ENCODE results near the gene CYP27C1. TPM values are rescaled to one million over a fixed set of nuclear protein-coding genes. Genes with fewer than 3 reads are reported as not detected.
"Not testable (repeated sequence)": the region's sequence is repeated elsewhere in the genome, so short reads cannot be mapped to it uniquely, and the experiment has no call there.

CYP27C1 gene
- total and polyA plus RNA-seq, 2 donors (not counting 1 experiment from before 2014, with no cell fraction given) = 0.07 TPM; not detected in 1

GRCh38 chr2:127226132-127226519 is 6.0 kb upstream of the CYP27C1 start:
- DNase-seq (ENCODE audit: low read depth in 2 of 2) = no peak
- Histone ChIP-seq H2AFZ (ENCODE audit: low read length) (no peak overlapping the region), H3K79me2 (ENCODE audit: control insufficient read depth, insufficient read depth, low read length) (no peaks in the 10 kb centered on the region), H3K27ac (ENCODE audit: insufficient read depth, low read length) (no peak overlapping the region), H4K20me1 (ENCODE audit: control insufficient read depth, extremely low read depth, insufficient read depth, low read length) (no peaks in the 10 kb centered on the region), H3K27me3 (ENCODE audit: control insufficient read depth, insufficient read depth, low read length) (peaks cover 16% of the 10 kb centered on the region), H3K36me3 (ENCODE audit: control insufficient read depth, insufficient read depth, low read length) (no peaks in the 10 kb centered on the region), H3K4me3 (replicated peaks in 1 of 4; ENCODE audit: control extremely low read depth in 1 of 4, insufficient read depth in 1 of 4, low read depth in 3 of 4, low read length in 4 of 4) (peak overlapping the region in 3 of 4 experiments; percentile 6 to 30 (median 10)), H3K4me1 (ENCODE audit: control insufficient read depth, extremely low read depth, insufficient read depth, low read length) (peaks cover 4% of the 10 kb centered on the region), H3K4me2 (ENCODE audit: extremely low read depth, insufficient read depth, low read length) (peak overlapping the region; percentile 58), H3K9ac (ENCODE audit: insufficient read depth, low read length) (no peak overlapping the region), H3K9me3 (ENCODE audit: control insufficient read depth, insufficient read depth, low read depth, low read length) (no peaks in the 10 kb centered on the region)
- TF ChIP-seq CTCF (conservative IDR thresholded peaks at IDR 0.05 in 1 of 2, IDR thresholded peaks at IDR 0.05 in 1 of 2; ENCODE audit: low read depth in 1 of 2, low read length in 2 of 2) = no peak

GRCh38 chr2:127225186-127225960 is 5.3 kb upstream of the CYP27C1 start:
- Histone ChIP-seq H2AFZ (ENCODE audit: low read length) (no peak overlapping the region), H3K4me3 (replicated peaks in 1 of 4; ENCODE audit: control extremely low read depth in 1 of 4, insufficient read depth in 1 of 4, low read depth in 3 of 4, low read length in 4 of 4) (no peak overlapping the region), H3K4me2 (ENCODE audit: extremely low read depth, insufficient read depth, low read length) (no peak overlapping the region)

GRCh38 chr2:127224135-127224534 is 4.0 kb upstream of the CYP27C1 start:
- not testable (repeated sequence) for H3K4me1 ChIP-seq (ENCODE audit: control insufficient read depth, extremely low read depth, insufficient read depth, low read length); H3K79me2 ChIP-seq (ENCODE audit: control insufficient read depth, insufficient read depth, low read length); DNase-seq (ENCODE audit: low read depth in 2 of 2); H3K27ac ChIP-seq (ENCODE audit: insufficient read depth, low read length); H3K4me3 ChIP-seq (replicated peaks in 1 of 4; ENCODE audit: control extremely low read depth in 1 of 4, insufficient read depth in 1 of 4, low read depth in 3 of 4, low read length in 4 of 4); H4K20me1 ChIP-seq (ENCODE audit: control insufficient read depth, extremely low read depth, insufficient read depth, low read length); H3K36me3 ChIP-seq (ENCODE audit: control insufficient read depth, insufficient read depth, low read length); H2AFZ ChIP-seq (ENCODE audit: low read length); H3K4me2 ChIP-seq (ENCODE audit: extremely low read depth, insufficient read depth, low read length); H3K9ac ChIP-seq (ENCODE audit: insufficient read depth, low read length); H3K9me3 ChIP-seq (ENCODE audit: control insufficient read depth, insufficient read depth, low read depth, low read length)
- H3K27me3 ChIP-seq (ENCODE audit: control insufficient read depth, insufficient read depth, low read length) = peaks cover 29% of the 10 kb centered on the region

More at GRCh38 chr2:127225186-127225960, 5.3 kb upstream of the CYP27C1 start:
- peak in 1 of 2 donors; percentile 91 for DNase-seq (ENCODE audit: low read depth in 2 of 2)
- Histone ChIP-seq H3K4me1 (ENCODE audit: control insufficient read depth, extremely low read depth, insufficient read depth, low read length) (peaks cover 4% of the 10 kb centered on the region), H4K20me1 (ENCODE audit: control insufficient read depth, extremely low read depth, insufficient read depth, low read length) (no peaks in the 10 kb centered on the region), H3K27ac (ENCODE audit: insufficient read depth, low read length) (no peak overlapping the region), H3K36me3 (ENCODE audit: control insufficient read depth, insufficient read depth, low read length) (no peaks in the 10 kb centered on the region), H3K27me3 (ENCODE audit: control insufficient read depth, insufficient read depth, low read length) (peaks cover 22% of the 10 kb centered on the region), H3K9ac (ENCODE audit: insufficient read depth, low read length) (no peak overlapping the region), H3K79me2 (ENCODE audit: control insufficient read depth, insufficient read depth, low read length) (no peaks in the 10 kb centered on the region), H3K9me3 (ENCODE audit: control insufficient read depth, insufficient read depth, low read depth, low read length) (no peaks in the 10 kb centered on the region)
- TF ChIP-seq CTCF (conservative IDR thresholded peaks at IDR 0.05 in 1 of 2, IDR thresholded peaks at IDR 0.05 in 1 of 2; ENCODE audit: low read depth in 1 of 2, low read length in 2 of 2) (no peak), EZH2 (IDR thresholded peaks at IDR 0.05; ENCODE audit: low read length, missing control alignments) (no peak)
